ENCODE measurements around the gene RAI14. TPM values are rescaled to one million over a fixed set of nuclear protein-coding genes. Genes with fewer than 3 reads are reported as not detected.

RAI14 gene
- total RNA-seq (369 and 390 TPM in 2 replicates), polyA plus RNA-seq (113 and 114 TPM in 2 replicates), polyA minus RNA-seq (582 and 866 TPM in 2 replicates), Bru-seq, nascent RNA (percentile 99 among the genes with signal in this experiment), BruChase-seq, experiment 1, labeled RNA remaining after a 6-hour chase (percentile 96 among the genes with signal in this experiment), BruChase-seq, experiment 2, labeled RNA remaining after a 2-hour chase (percentile 98 among the genes with signal in this experiment)
- 130 and 164 TPM in 2 replicates for polyA plus RNA-seq (2011; cell fraction: cytosol; rRNA removed)
- polyA plus RNA-seq (2011; cell fraction: nucleus; rRNA removed) = 204 and 223 TPM in 2 replicates
- 239 and 249 TPM in 2 replicates for polyA plus RNA-seq (2012)
- 2.6 TPM for polyA minus RNA-seq (2011; cell fraction: cytosol; rRNA and poly(A)+ RNA removed)
- 148 and 149 TPM in 2 replicates for polyA minus RNA-seq (2011; cell fraction: nucleus; rRNA and poly(A)+ RNA removed)
- long read RNA-seq, full-length matches to known transcripts = 212 of 370 reads
- long read RNA-seq, partial matches to known transcripts = 51 of 370 reads
- long read RNA-seq, other reads (novel, unspliced or antisense) = 107 of 370 reads

GRCh38 chr5:34656001-34656699 lies at the start of gene RAI14:
RAI14 (plus strand) TSS chr5:34656328; CDS start chr5:34686920, 30,592 bp downstream.
- peaks cover 48% of the 10 kb centered on the region for H3K79me2 ChIP-seq (ENCODE audit: control insufficient read depth, insufficient read depth, low read length)
- TF ChIP-seq EZH2 (IDR thresholded peaks at IDR 0.05; ENCODE audit: borderline replicate concordance, low read depth, low read length, severe bottlenecking) (no peak), JUN (IDR thresholded peaks at IDR 0.05; ENCODE audit: borderline replicate concordance, insufficient read depth, insufficient read length, low read depth) (no peak), MAX (IDR thresholded peaks at IDR 0.05; ENCODE audit: insufficient read depth, insufficient read length) (peak; percentile 70), CTCF (IDR thresholded peaks at IDR 0.05; ENCODE audit: extremely low read depth in 1 of 2, insufficient read depth in 1 of 2, low read depth in 1 of 2, low read length in 2 of 2) (peak; percentile 8 to 24), FOS (IDR thresholded peaks at IDR 0.05; ENCODE audit: borderline replicate concordance, insufficient read depth, low read length) (peak; percentile 67), MYC (IDR thresholded peaks at IDR 0.05; ENCODE audit: low read depth, low read length) (peak; percentile 36), POLR2A (IDR thresholded peaks at IDR 0.05; ENCODE audit: low read depth, low read length) (peak; percentile 87), GATA2 (IDR thresholded peaks at IDR 0.05; ENCODE audit: insufficient read depth, insufficient read length, low read depth, low read length) (peak; percentile 36), POLR2AphosphoS5 (IDR thresholded peaks at IDR 0.05; ENCODE audit: insufficient read depth, low read depth, low read length) (peak; percentile 99)
- BruUV-seq (replicated peaks) = no TSS peak
- peaks cover 5% of the 10 kb centered on the region for H4K20me1 ChIP-seq (replicated peaks; ENCODE audit: control insufficient read depth, extremely low read depth, insufficient read depth, low read length)
- peak within 1 kb of the TSS; percentile 96 for H3K27ac ChIP-seq (ENCODE audit: insufficient read depth, low read depth, low read length)
- intact Hi-C loops (cut with micrococcal nuclease) = loop anchor here (1.0 to 5.0 kb wide), 8 partner anchors 28 to 243 kb away; no protein-coding TSS in a partner anchor
- FAIRE-seq (peak; percentile 81), DNase-seq (ENCODE audit: low read depth, low spot score) (peak; percentile 93)
- peaks cover 0 to 3% of the 10 kb centered on the region in 2 experiments for H3K36me3 ChIP-seq (ENCODE audit: control insufficient read depth in 2 of 2, extremely low read depth in 1 of 2, insufficient read depth in 2 of 2, low read length in 2 of 2)
- H3K9ac ChIP-seq (replicated peaks; ENCODE audit: extremely low read depth, insufficient read depth, low read length) = peak within 1 kb of the TSS; percentile 100
- H3K9me3 ChIP-seq (replicated peaks; ENCODE audit: control insufficient read depth, insufficient read depth, low read length) = no peaks in the 10 kb centered on the region
- H3K4me3 ChIP-seq (replicated peaks in 1 of 3; ENCODE audit: insufficient read depth in 1 of 3, low read depth in 1 of 3, low read length in 3 of 3) = peak within 1 kb of the TSS; percentile 96 to 99 (median 98)
- dilution Hi-C loops (cut with MboI; ENCODE audit: extremely low pct_ligation_motif_present, low sequenced_read_pairs) = no loop called here
- no peaks in the 10 kb centered on the region for H3K9me1 ChIP-seq (replicated peaks; ENCODE audit: control insufficient read depth, extremely low read depth, insufficient read depth, low read length)
- H3K27me3 ChIP-seq (ENCODE audit: control insufficient read depth in 2 of 2, insufficient read depth in 2 of 2, low read length in 2 of 2) = no peaks in the 10 kb centered on the region
- peak within 1 kb of the TSS; percentile 97 for H3K4me2 ChIP-seq (ENCODE audit: insufficient read depth, low read length)
- H2AFZ ChIP-seq (ENCODE audit: low read depth, low read length) = no peak within 1 kb of the TSS
- peaks cover 53% of the 10 kb centered on the region for H3K4me1 ChIP-seq (ENCODE audit: control insufficient read depth, extremely low read depth, insufficient read depth, low read length)
- ChIA-PET POLR2A (interaction anchor here (0.7 to 3.6 kb wide), 6 partner anchors 30 to 170 kb away, joined by 3 to 57 read pairs (median 4); no protein-coding TSS in a partner anchor), CTCF (interaction anchor here (0.7 to 3.6 kb wide), 12 partner anchors 14 to 170 kb away, joined by 3 to 33 read pairs (median 4); no protein-coding TSS in a partner anchor)

Measured in endothelial cell of umbilical vein (primary cell).